KG1 (cell line): ENCODE measurements around the gene EBF3.

Experiments used
- DNase-seq: peaks from one replicate; lab custom pipeline; 2025; lab: John Stamatoyannopoulos, UW

The EBF3 gene

DNA sequence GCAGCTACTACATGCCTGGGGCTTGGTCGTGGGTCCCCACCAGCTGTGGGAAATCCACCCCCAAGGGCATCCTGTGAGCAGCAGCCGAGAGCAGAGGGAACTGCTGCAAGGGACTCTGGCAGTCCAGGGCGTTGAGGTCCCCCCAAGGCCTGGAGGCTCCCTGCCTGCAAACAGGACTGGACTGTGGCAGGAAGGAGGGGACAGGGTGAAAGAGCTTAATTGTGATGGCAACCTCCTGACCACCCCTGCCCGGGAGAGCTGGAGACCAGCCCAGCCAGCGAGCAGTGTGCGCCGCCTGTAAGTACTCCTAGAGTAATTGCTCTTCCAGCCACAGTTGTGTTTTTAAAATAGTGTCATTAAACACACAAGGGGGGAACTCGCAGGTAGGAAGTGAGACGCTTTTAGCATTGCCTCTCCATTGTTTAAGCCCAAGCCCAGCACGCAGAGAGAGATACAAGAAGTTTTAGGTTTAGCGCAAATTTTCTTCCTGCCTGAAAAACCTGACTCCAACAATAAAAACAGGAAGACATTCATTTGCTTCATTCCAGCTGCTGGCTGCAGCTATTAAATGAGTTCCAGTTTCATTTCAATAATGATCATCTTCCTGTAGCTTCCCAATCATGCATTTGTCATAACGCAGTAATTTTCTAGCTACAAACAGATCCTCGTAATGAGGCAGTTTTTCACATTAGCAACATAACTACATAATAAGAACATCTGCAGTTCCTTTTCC, 111.1 kb downstream of the EBF3 start:
- no peak for DNase-seq

DNA sequence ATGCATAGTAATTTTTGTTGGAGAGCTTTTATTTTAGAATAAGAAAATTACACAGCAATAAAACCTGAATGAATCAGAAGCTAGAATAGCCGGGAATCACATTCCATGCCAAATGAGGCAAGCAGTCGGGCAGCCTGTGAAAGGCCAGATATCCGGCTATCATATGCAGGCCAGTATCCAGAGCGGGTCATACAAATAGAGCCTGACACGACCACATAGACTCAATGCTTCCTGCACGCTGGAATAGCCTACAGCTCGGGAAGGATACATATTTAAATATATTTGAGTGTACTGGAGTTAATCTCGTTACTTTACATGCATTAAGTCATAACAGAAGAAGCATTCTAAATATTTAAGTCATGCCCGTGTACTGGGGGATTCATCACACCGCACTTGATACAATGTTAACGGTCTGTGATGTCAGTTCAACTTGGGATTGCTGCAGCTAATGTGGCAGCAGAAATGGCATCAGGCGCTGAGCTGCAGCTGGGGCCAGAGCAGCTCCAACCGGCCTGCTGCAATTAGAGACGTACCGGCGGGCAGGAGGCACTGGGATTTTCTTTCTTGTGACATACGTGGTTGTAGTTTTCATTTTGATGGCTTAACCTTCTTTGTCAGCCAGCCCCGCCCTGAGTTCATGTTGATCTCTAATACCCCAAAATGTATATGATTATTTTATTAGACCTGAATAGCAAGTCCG, 112.0 kb downstream of the EBF3 start:
- no peak for DNase-seq

DNA sequence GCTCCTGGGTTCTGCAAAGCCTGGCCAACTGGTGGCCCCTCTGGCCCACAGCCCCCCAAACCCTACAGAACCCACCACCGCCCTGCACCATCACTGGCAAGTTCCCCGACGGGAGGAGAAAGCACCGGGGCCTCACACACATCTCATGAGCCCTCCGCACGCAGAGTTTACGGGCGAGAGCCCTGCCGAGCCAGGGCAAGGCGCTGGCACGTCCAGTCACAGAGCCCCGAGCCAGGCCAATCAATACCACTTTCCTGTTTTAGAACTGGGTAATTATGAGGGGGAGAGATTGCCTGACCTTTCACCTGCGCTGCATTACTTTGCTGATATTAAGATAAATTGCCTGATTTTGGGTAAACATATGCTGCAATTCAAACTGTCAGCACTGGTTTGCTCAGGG, 113.3 kb downstream of the EBF3 start:
- DNase-seq = no peak

DNA sequence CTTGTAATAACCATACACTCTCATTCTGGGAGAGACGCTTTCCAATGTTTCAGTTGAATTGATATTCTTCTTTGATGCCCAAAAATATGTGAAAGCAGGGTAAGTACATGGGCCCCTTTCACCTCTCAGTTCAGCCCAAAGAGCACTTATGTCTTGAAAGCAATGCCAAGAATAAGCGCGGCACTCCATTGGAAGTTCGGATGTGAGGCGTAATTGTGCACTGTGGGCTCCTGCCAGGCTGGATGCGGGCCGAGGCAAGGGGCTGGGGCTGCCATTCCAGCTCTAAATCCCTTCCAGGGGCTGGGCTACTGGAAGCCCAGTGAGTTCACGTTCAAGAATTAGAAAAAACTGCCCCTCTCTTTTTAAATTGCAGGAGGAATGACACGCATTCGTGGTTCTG, 113.8 kb downstream of the EBF3 start:
- DNase-seq = no peak

DNA sequence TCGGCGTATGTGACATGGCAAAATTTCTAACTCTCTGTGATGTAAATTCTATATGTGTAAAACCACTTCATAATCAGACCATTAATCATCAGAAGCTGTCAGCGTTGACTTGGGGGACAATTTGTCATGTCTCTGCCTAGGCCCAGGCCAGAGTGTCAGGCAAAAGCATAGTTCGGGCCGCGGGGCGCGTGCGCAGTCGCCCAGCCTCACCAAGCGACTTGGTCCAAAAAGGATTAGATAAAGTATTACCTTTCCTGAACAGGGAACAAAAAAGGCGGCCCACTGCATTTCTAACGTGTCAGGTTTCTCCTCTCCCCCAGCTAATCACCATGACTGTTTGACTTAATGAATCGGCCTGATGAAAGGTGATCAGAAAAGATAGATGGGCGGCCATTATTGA, 114.2 kb downstream of the EBF3 start:
- DNase-seq = no peak

DNA sequence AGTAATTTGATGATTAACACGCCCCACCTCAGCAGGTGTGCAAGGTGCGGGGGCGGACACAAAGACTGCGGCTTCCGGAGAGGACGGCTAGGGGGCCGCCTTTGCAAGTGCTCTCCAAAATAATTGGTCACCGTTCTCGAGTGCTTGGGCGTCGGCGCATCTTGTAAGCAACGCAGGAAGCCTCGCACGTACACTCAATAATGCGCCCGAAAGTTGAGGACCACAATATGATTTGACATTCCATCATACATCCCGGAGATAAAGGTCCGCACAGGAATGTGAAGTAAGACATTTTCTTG, 114.7 kb downstream of the EBF3 start:
- DNase-seq = no peak

DNA sequence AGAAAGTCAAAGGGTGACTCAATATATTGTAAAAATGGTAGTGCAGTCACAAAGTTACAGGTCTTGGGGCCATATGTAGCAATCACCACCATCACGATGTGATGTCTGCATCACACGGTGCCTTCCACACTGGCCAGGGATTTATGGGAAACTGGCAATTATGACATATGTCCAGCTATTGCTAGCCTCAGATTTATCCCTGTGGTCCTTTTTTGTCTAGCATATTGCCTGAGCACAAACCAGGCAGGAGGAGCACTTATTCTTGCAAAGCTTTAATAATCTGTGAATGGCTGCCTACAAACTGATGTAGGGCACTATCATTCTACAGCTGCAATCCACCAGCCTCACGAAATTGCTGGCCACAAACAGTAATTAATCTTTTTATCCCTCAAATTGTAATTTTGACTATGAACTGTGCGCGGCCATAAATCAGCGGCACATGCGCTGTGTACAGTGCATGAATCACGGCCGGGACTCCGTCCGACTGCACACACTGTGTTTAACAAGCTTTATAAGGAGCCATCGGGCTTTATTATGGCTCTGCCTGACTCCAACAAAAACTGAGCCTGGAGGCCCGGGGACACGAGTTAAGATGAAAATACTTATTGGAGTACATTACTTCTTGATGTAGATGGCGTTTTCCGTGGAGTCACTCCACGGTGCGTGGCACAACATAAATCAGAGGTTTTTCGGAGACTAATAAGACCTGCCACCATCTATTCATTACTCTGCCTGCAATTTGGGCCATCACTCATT, 115.2 kb downstream of the EBF3 start:
- no peak for DNase-seq

DNA sequence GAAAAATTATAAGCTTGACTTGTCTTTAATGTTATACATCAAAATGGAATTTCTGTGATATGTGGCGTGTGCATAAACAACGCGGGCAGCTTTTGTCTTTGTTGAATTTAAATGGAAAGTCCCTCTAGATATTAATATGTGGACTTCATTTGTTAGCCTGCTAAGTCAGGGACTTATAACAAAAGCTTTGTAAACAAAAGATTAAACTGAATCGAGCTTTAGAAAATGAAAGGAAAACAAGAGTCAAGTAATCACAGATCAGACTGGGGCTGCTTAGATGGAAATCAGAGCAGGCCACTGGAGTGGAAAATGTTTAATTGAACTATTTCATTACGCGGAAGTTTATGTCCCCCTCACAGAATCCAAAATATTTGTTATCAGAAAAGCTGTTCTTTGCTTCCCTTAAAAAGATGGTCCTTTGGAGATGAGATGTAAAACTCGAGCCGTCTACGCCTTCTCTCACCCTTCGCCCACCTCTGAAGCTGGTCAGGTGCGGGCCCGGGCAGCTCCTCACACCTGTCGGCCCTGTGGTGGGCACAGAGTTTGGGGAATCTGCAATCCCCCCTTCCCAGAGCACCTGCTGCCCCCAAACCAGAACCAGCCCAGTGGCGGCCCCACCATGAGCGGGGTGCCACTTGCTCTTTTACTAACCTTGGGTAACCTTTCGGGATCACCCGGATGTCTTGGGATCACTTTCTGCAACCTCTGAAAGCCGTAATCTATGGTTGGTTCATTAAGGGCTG, 116.2 kb downstream of the EBF3 start:
- DNase-seq = no peak

DNA sequence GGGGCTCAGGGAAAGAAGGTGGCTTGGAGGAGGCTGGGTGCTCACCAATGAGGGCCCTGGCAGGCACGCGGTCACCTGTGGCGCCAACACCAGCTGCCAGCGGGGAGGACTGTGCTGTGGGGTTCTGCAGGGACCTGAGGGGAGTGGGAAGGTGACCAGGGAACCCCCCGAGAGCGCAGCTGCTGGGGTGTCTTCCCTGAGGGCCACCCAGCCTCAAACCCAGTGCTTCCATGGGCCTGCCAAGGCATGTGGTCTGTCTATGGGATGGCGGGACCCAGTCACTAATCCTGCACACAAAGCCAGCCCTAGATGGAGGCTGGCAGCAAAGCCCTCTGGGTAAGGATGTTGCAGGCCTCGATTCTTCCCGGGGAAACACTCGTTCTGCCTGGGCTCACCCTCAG, 117.1 kb downstream of the EBF3 start:
- DNase-seq = no peak

DNA sequence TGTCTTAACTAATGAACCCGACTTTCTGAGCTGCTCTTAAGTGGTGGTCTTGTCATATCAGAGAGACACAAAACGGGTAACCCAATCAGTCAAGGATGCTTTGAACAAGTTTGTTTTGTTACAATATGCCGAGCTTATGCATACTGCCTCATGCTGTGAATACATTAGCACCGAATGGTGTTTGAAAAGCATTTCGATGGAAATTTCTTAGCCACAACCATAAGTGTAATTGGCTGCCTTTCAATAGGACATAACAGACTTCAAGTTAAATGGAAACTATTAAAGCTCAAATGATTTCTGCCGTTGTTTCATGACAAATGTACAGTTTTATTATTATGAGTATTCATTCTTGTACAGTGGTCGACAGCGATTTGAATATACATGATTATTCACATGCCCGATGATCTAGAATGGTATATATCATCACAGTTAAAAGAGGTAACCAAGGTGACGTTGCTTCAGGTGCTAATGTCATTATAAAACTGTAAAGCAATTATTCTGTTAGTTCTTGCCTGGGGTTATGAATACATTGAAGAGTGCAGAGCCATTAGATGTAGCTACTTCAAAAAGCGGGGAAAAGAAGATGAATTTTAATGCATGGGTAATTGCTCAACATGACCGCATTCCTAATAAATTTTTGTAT, 118.8 kb downstream of the EBF3 start:
- DNase-seq = no peak

DNA sequence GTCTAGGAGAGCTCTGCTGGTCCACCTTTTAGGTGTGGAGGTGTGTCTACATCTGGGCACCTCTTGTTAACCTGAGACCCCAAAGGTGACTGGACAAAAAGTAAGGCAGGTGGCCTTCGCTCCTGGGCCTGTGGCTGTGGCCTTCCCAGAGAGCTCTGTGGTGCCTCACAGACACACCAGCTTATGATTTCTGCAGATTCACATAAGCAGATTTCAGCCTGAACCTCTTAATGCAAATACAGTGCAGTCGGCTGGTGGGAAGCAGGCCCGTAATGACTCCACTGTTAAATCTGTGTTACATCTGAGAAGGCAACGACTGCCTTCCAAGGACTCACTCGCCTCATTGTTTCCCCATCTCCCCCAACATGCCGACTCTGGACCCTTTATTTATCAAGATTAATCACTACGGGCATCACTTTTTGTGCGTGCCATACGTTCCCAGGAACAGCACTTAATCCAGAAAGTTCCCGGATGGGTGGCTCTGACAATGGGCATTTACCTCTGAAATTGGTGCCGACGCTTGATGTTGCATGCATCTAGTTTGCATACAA, 119.8 kb downstream of the EBF3 start:
- no peak for DNase-seq

DNA sequence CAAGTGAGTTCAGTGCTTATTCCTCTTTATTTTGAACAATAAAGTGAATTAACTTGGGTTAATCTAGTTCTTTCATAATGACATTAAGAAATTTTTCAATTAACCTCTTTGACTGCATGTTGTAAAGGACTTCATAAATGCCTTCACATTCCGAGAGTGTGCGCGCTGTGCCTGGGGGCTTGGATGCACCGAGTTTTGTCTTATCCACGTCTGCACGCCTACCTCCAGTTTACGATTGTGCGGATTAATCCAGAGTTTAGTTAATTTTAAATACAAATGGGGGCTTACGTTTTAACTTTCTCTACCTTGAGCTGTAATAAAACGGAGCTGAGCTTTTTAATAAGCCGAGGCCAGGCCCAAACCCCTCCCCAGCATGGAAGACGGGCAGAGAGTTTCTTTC, 120.4 kb downstream of the EBF3 start:
- DNase-seq = no peak

DNA sequence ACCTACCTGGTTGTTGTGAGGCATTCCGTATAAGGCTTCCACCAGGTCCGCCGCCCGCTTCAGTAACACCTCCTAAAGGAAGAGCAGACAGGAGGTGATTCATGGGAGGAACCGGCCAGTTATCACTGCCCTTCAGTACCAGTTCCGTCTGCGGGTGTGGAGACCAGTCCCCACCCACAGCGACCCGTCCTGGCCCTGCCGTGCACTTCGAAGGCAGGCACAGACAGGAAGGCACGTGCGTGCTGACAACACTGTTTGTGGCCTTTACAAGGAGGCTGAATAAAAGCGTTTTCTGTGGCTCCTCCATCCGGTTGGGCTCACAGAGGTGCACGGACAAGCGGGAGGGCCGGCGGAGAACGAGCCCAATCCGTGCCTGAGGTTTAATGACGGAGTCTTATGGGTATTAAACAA, 120.9 kb downstream of the EBF3 start:
- DNase-seq = no peak

DNA sequence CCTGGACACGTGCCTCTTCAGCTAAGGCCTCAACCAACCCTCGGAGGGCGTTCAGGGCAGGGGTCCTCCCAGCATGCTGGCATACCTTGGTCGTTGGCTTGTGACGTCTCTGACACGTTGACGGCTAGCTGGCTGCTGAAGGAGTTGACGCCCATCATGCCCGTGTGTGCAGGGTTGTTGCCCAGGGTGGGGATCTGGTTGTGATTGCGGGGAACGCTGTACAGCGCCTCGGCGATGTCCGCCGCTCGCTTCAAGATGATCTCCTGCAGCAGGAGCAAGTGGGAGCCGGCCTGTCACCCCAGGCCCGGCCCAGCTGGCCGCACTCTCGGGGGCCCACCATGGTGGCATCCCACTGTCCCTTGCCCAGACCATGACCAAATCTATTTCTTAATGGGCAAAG, 122.0 kb downstream of the EBF3 start:
- no peak for DNase-seq

DNA sequence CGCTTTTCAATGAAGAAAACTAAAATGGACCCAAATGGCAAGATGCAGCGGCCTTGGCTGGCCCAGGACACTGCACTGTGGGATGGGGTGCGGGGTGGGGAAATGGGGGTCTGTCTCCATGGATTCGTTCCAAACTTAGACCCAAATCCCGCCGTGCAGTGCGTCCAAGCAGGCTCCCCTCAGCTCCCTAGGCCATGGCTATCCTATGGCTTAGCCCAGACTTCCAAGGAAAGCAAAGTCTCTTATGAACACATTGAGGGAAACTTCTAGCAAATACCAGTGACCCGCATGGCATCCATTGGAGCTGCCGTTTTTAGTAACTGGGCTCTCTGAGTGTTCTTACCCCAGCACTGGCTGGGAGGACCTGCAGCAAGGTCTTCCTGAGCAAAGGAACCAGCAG, 122.5 kb downstream of the EBF3 start:
- DNase-seq = no peak

DNA sequence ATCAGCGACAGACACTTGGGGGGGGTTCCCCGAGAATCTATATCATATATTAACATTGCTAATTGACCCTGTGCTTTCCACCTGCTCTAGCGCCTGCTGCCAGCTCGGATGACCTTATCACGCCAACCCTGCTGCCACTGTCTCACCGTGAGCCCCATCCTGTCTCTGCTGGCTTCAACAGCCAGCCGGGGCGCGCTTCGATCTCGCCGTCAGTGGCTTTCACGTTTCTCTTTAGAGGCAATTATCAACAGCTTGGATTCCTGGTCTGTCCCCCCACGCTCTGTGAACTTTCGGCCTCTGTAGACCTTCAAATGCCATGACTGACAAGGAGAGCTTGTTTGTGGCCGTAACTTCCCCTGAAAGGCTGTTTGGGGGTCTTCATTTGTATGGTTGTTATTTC, 123.0 kb downstream of the EBF3 start:
- no peak for DNase-seq

DNA sequence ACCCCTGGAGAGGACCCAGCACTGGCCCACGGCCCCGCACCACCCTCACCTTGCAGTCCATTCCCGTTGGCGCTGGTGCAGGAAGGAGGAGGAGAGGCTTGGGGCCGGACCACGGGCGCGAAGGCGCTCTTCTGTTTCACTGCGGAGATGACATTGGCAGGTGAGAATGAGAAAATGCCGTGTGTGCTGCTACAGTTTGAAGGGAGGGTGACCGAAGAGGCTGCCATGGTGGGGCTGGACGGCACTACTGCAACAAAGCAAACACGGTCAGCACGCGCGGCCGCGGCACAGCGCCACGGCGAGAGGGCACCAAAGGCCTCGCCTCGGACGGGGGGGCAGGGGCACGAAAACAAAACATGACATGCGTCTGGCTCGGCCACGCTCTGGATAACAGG, 123.9 kb downstream of the EBF3 start:
- no peak for DNase-seq

DNA sequence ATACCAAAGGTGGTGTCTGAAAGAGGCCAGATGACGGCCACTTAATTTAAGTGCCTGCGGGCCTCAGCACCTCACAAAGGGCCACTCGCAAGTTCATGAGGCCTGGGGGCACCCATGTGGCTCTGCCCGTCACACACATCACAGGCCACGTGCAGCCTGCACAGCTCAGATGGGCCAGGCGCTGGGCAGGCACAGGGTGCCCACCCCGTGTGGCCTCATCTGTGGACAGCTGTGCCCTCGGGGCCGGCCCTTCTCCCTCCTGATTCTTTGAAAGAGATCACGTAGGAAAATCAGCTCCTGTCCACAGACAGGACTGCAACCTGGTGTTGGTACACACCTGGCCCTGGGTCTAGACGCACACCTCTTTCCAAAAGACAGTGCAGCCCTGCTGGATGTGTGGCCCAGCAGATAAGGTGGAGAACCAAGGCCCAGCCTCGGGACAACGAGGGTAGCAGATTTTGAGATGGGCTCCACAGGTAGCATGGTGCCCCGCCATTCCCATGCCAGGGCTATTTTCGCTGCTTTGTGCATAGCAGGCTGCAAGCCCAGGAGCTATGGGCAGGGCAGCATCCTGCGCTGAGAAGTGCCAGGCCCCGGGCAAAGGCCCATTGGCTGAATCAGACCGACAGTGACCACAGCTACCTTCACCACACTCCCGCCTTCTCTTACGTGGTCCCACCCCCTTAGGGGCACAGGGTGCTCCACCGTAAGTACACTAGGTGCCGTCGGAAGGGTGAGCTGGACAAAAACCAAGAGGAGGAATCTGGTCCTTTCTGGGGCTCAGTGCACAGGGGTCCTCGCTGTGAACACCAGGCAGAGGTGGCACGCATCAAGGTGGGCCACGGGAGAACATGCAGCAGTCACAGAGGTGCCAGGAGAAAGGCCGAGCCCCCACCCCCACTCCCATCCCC, 124.5 kb downstream of the EBF3 start:
- DNase-seq = no peak

DNA sequence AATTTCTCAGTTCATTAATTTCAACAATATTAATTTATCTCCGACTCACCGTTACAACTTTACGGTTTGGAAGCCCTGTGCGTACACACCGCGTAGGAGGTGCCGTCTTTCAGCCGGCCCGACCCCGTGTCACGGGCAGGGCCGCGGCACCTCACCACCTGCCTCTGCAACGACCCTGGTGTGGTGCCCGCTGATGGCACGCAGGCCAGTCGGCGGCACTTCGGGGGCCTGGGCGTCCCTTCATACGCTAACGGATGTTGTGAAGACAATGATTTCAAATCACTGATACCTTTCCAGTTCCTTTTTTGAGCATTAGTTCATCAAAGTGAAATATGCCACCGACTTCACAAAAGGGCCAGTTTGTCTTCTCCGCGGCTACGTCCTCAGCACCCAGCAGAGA, 125.3 kb downstream of the EBF3 start:
- DNase-seq = no peak

DNA sequence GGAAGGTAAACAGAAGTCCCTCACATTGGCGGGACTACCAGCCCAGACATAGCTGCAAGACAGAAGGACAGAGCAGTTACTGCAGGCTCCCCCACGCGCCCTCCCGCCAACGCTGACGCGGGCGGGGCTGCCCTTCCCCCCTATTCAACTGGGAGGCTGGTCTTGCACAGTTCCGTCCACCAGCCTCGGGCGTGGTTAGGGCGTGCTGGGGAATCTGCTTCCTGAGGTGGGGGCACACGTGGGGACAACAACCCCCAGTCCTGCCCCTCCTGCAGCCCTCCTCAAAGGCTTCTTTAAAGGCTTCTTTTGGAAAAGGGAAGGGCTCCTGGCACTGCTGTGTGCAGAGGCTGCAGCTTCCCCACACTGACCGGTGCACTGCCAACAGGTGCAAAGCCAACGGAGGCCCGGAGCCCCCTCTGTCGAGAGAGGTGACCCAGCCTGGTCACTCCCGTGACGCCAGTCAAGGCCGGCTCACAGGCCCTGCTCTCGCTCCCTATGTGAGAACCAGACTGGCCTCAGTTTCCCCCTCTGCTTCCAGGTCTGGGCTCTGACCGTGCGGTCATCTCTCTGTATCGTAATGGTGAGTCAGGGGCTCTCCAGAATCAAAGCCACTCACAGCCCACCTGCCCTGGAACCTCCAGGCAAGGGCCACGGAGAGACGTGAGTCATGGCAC, 126.0 kb downstream of the EBF3 start:
- DNase-seq = no peak
